Immature natural killer cell (primary cell): ENCODE results near the gene ELP5. TPM values are rescaled to one million over a fixed set of nuclear protein-coding genes. Genes with fewer than 3 reads are reported as not detected.

Source experiments
- DNase-seq, 3 donors: peaks; one replicate each; pipeline ENCODE4 v3.0.0; 2022; ENCODE audit warnings: mixed read lengths in 1 of 3
- H3K27ac Mint-ChIP-seq, 6 donors: one replicate each; pipeline ENCODE4 v1.8.0; 2020; ENCODE audit warnings: mixed read lengths in 6 of 6, mild to moderate bottlenecking in 5 of 6, inconsistent platforms in 4 of 6, moderate library complexity in 3 of 6
- H3K27me3 Mint-ChIP-seq, 3 donors: one replicate each; pipeline ENCODE4 v1.8.0; 2020 to 2021; ENCODE audit warnings: low read depth in 3 of 3, mild to moderate bottlenecking in 3 of 3, mixed read lengths in 3 of 3, moderate library complexity in 3 of 3, inconsistent platforms in 1 of 3
- H3K36me3 Mint-ChIP-seq, 3 donors: one replicate each; pipeline ENCODE4 v1.8.0; 2020; ENCODE audit warnings: mixed read lengths in 3 of 3, inconsistent platforms in 2 of 3, mild to moderate bottlenecking in 2 of 3
- H3K4me1 Mint-ChIP-seq, 2 donors: one replicate each; pipeline ENCODE4 v1.8.0; 2020; ENCODE audit warnings: inconsistent platforms in 2 of 2, mild to moderate bottlenecking in 2 of 2, mixed read lengths in 2 of 2, moderate library complexity in 1 of 2
- H3K4me3 Mint-ChIP-seq, 5 donors: one replicate each; pipeline ENCODE4 v1.8.0; 2020; ENCODE audit warnings: mild to moderate bottlenecking in 5 of 5, mixed read lengths in 5 of 5, inconsistent platforms in 3 of 5, moderate library complexity in 3 of 5
- H3K9me3 Mint-ChIP-seq, 6 donors: one replicate each; pipeline ENCODE4 v1.8.0; 2020; ENCODE audit warnings: mild to moderate bottlenecking in 6 of 6, mixed read lengths in 6 of 6, inconsistent platforms in 4 of 6, moderate library complexity in 3 of 6
- polyA plus RNA-seq, 3 donors: library from polyadenylated mRNA; unstranded; fragments of 300-500 nt; fragmentation: Illumina TruSeq; gene quantifications; one replicate each; pipeline ENCODE4 v1.2.3, GENCODE V29; 2021

Gene ELP5
- polyA plus RNA-seq, 3 donors from 2014 or later: 65.0 to 108 (median 89.0) TPM

DNA sequence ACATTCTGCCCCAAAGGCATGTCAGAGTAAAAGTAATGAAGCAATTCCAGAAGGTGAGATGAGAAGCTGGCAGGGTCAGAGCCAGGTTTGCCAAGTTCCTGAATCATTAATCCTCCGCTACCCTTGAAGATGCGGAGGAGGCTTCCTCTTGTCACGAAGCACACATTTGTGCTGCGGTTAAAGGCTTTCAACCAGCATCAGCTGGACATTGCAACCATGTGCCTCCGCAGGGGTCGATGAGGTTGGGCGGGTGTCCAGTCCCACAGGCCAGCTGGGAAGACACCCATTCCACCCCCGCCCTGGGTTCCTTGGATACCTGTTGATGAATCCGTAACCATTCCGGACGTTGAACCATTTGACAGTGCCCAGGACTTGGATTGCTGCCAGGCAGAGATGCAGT, 41.1 kb downstream of the ELP5 start:
- H3K27ac Mint-ChIP-seq: no peak overlapping the region
- H3K36me3 Mint-ChIP-seq: peaks cover 0 to 4% (median 0%) of the 10 kb centered on the region in 3 donors
- DNase-seq: no peak
- H3K4me3 Mint-ChIP-seq: peak overlapping the region; percentile 57 to 65 (median 63)
- no peaks in the 10 kb centered on the region for H3K9me3 Mint-ChIP-seq
- H3K4me1 Mint-ChIP-seq: peaks cover 21 to 26% of the 10 kb centered on the region in 2 donors
- H3K27me3 Mint-ChIP-seq: peaks cover 8 to 24% (median 15%) of the 10 kb centered on the region in 3 donors

DNA sequence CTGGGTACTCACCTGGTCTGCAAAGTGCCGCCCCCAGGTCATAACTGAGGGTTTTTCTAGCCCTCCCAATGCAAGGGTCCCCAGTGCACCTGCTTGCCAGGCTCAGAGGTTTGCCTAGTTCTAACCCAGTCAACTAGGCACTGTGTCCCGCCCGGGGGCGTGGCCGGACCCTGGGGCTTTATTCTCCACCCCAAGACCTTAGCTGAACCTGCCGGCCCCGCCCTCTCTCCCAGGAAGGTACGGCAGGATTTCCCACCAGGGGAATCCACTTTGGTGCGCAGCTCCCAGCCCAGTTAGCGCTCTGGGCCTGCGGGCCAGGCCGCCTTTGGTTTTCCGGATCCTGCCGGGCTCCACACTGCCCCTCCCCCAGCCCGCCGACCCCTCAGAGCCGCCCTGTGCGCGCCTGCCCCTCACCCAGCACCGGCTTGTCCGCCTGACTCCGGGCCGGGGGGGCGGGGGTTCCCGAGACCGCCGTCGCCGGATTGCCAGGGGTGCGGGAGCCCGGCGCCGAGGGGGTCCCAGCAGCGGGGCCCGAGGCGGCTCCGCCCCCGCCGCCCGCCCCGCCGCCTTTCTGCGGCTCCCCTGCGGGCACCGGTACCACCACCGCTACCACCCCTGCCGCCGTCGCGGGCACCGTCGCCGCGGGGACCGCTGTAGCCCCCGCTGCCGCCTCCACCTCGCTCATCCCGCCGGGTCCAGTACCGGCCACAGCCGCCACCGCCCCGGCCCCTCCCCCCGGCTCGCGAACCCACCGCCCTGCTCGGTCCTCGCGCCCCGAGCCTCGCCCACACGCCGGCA, 42.0 kb downstream of the ELP5 start:
- H3K4me3 Mint-ChIP-seq: peak overlapping the region; percentile 26 to 65 (median 57)
- H3K27me3 Mint-ChIP-seq: peaks cover 8 to 23% (median 15%) of the 10 kb centered on the region in 3 donors
- peaks cover 21 to 26% of the 10 kb centered on the region in 2 donors for H3K4me1 Mint-ChIP-seq
- H3K27ac Mint-ChIP-seq: no peak overlapping the region
- no peak for DNase-seq
- H3K36me3 Mint-ChIP-seq: peaks cover 0 to 4% (median 0%) of the 10 kb centered on the region in 3 donors
- no peaks in the 10 kb centered on the region for H3K9me3 Mint-ChIP-seq

DNA sequence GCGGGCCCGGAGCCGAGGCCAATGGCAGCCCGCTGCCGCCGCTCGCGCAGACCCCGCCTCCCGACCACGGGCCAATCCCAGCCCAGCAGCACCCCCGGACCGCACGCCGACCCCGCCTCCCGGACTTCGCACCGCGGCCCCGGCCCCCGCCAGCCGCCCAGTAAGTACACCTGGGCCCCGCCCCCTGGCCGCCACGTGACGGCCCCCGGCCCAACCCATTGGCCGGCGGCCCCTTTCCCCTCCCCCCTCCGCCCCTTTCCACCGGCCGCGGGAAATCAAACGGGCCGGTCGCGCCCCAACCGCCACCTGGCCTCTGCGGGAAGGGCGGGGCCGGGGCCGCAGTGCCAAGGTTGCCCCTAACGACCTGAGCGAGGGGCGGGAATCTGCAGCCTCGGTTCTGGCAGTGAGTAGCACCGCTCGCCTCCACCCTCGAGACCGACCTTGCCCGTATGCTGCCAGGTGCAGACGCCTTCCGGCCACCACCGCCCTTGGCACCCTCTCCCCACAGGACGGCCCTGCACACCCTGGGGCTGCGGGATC, 42.7 kb downstream of the ELP5 start, which contains the start of gene YBX2:
TSS of gene YBX2 (minus strand) at position 26 of the 540 bp plus-strand sequence. CDS start 139 bp downstream, outside the sequence.
- DNase-seq: peak; percentile 67 to 68 (median 68)
- peaks cover 0 to 4% (median 0%) of the 10 kb centered on the region in 3 donors for H3K36me3 Mint-ChIP-seq
- peak within 1 kb of the TSS in 1 of 6 donors; percentile 20 for H3K27ac Mint-ChIP-seq
- peaks cover 21 to 26% of the 10 kb centered on the region in 2 donors for H3K4me1 Mint-ChIP-seq
- H3K9me3 Mint-ChIP-seq: no peaks in the 10 kb centered on the region
- peak within 1 kb of the TSS; percentile 77 to 88 (median 81) for H3K4me3 Mint-ChIP-seq
- peaks cover 8 to 22% (median 15%) of the 10 kb centered on the region in 3 donors for H3K27me3 Mint-ChIP-seq

DNA sequence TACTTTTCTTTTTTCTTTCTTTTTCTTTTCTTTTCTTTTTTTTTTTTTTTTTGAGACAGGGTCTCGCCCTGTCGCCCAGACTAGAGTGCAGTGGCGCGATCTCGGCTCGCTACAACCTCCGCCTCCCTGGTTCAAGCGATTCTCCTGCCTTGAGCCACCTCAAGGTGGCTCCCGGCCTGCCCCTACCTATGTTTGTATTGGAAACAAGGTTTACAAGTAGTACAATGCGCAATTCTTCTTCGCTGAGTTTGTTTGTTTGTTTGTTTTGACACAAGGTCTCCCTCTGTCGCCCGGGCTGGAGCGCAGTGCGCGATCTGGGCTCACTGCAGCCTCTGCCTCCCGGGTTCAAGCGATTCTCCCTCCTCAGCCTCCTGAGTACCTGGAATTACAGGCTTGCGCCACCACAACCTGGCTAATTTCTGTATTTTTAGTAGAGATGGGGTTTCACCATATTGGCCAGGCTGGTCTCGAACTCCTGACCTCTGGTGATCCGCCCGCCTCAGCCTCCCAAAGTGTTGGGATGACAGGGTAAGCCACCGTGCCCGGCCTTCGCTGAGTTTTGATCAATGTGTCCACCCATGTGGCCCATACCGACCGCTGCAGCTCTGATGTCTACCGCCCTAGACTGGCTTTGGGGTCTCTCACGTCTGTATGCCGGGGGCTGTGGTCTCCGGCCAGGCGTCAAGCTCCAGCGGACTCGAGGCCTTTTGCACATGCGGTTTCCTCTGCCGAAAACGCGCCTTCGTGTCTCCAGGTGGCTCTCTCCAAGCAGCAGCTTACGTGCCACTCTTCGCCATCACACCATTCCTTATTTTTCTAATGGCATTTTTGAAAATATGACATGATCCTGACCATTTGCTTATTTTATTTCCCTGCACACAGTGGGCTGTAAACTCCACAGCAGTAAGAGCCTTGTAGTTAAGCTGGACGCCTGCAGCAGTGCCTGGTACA, 43.5 kb downstream of the ELP5 start:
- DNase-seq: no peak
- Mint-ChIP-seq H3K4me1 (peaks cover 21 to 26% of the 10 kb centered on the region in 2 donors), H3K27ac (peak overlapping the region in 1 of 6 donors; percentile 20), H3K27me3 (peaks cover 8 to 19% (median 15%) of the 10 kb centered on the region in 3 donors), H3K9me3 (no peaks in the 10 kb centered on the region), H3K36me3 (peaks cover 0 to 4% (median 0%) of the 10 kb centered on the region in 3 donors), H3K4me3 (peak overlapping the region; percentile 77 to 88 (median 81))

DNA sequence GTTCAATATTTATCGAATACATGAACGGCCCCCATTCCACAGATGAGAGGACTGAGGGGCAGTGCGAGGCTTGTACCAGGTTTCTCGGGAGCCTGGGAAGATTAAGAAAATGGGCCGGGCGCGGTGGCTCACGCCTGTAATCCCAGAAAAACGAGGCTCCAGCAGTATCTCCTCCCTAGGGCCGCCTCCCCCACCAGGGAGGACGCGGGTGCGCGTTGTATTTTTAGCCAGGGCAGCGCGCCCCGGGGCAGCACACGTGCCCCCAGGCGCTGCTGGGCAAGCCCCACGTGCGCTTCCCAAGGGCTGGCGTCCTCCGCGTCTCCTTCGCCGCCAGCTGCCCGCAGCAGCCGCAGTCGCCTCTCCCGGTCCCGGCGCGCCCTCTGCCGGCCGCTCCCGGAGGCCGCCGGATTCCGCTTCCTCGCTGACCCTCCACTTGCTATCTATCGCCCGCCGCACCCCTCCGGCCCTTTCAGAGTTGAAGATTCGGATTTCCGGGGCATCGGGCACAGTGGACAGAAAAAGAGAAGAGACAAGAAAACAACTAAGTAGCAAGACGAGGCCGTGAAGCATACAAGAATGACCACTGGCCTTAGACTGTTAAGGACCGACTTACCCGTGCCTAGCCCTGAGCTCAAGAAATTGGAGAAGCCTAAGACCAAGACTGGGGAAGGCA, 44.3 kb downstream of the ELP5 start:
- Mint-ChIP-seq H3K4me3 (peak overlapping the region; percentile 27 to 86 (median 59)), H3K27ac (peak overlapping the region in 1 of 6 donors; percentile 64), H3K9me3 (no peaks in the 10 kb centered on the region), H3K36me3 (peaks cover 0 to 4% (median 0%) of the 10 kb centered on the region in 3 donors), H3K4me1 (peaks cover 21 to 26% of the 10 kb centered on the region in 2 donors), H3K27me3 (peaks cover 8 to 19% (median 15%) of the 10 kb centered on the region in 3 donors)
- peak; percentile 65 to 71 (median 69) for DNase-seq

DNA sequence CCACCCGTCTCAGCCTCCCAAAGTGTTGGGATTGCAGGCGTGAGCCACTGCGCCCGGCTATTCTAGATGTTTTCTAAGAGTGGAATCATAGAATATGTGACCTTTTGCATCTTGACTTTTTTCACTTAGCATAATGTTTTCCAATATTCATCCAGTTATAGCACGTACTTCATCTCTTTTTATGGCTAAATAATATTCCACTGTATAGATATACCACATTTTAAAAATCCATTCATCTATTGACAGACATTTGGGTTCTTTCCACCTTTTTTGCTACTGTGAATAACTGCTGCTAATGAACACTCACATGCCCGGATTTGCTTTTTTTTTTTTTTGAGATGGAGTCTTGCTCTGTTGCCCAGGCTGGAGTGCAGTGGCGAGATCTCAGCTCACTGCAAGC, 52.2 kb downstream of the ELP5 start:
- H3K4me1 Mint-ChIP-seq: peaks cover 14% of the 10 kb centered on the region in 2 donors
- H3K27me3 Mint-ChIP-seq: peaks cover 14 to 25% (median 17%) of the 10 kb centered on the region in 3 donors
- DNase-seq: no peak
- peak overlapping the region in 1 of 6 donors; percentile 14 for H3K27ac Mint-ChIP-seq
- H3K9me3 Mint-ChIP-seq: peaks cover 0 to 2% (median 0%) of the 10 kb centered on the region in 6 donors
- peaks cover 0 to 6% (median 0%) of the 10 kb centered on the region in 3 donors for H3K36me3 Mint-ChIP-seq
- H3K4me3 Mint-ChIP-seq: peak overlapping the region in 1 of 5 donors; percentile 41

DNA sequence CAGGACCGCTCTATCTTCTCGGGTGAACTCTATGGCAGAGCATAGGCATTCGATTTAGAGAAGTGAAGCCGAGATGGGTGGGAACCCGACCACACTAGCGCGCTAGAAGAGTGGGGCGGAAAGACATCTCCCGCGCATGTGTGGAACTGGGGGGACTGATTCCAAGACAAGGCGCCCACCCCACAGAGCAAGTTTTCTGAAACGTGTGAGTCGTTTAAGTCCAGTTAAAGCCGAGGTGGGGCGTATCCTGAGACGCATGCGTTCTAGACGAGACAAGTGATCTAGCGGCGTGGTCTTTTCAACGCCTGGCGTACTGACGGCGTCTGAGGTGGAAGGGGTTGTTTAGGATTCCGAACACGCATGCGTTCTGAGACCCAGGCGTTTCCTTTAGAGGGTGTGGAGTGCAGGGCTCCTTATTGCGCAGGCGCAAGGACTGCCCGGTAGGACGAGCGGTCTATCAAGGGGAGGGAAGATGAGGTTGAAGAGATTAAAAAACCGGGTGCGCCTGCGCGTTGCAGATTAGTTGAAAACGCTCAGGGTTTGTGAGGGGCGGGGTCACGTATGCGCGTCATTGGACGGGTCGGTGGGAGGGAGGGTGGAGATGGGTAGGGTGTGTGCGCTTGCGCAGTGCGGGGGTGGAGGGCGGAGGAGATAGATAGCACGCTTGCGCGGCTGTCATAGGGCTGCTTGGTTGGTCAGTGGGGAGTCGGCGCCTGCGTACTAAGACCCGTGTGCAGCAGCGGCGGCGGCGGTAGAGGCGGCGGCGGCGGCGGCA, 55.1 kb downstream of the ELP5 start, which contains the start of gene EIF5A:
TSS of gene EIF5A (plus strand) at position 718 of the 775 bp plus-strand sequence. CDS start 2,008 bp downstream, outside the sequence.
- Mint-ChIP-seq H3K4me1 (peaks cover 35 to 41% of the 10 kb centered on the region in 2 donors), H3K36me3 (peaks cover 17 to 29% (median 18%) of the 10 kb centered on the region in 3 donors), H3K27me3 (peaks cover 18 to 30% (median 22%) of the 10 kb centered on the region in 3 donors), H3K4me3 (peak within 1 kb of the TSS; percentile 91 to 97 (median 93)), H3K9me3 (peaks cover 0 to 2% (median 0%) of the 10 kb centered on the region in 6 donors), H3K27ac (peak within 1 kb of the TSS; percentile 96 to 100 (median 99))
- DNase-seq: peak; percentile 100

DNA sequence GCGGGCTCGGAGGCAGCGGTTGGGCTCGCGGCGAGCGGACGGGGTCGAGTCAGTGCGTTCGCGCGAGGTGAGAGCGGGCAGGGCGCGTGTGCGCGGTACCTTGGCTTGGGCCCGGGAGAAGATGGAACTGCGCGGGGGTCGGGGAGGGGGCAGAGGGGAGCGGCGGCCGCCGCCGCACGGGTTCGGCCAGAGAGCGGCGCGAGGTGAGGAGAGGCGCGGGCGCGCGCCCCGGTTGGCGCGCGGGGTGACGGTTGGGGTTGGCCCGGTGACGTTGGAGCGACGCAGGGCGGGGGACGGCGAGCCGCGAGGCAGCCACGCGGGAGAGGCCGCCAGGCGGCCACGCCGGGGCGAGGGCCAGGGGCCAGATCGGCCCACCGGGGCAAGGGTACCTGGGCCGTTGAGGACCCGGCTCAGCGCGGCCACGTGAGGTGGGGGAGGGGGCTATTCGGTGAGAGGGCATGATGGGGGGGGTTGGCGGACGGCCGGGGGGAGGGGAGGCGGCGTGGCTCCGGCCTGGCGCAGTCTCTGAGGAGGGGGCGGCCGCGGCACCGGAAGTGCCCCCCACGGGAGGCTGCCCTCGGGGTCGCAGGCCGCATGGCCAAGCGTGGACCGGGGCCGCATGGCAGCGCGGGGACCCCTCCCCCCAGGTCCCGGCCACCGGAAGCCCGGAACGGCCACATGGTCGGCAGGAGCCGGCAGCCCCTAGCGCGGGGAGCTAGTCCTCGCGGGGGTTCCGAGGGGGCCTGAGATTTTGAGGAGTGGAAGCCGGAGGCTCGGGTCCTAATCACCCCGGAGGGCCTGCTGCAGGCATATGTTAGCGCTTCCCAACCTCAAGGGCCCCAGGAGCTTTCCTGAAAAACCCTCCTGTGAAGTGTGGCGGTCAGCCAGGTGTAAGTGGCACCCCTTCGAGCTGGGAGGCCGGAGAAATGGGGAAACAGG, 55.9 kb downstream of the ELP5 start:
- H3K27ac Mint-ChIP-seq: peak overlapping the region; percentile 96 to 100 (median 99)
- peak overlapping the region; percentile 91 to 97 (median 93) for H3K4me3 Mint-ChIP-seq
- DNase-seq: peak in 2 of 3 donors; percentile 23 to 35
- H3K27me3 Mint-ChIP-seq: peaks cover 22 to 31% (median 24%) of the 10 kb centered on the region in 3 donors
- H3K36me3 Mint-ChIP-seq: peaks cover 17 to 34% (median 18%) of the 10 kb centered on the region in 3 donors
- peaks cover 0 to 2% (median 0%) of the 10 kb centered on the region in 6 donors for H3K9me3 Mint-ChIP-seq
- peaks cover 42 to 49% of the 10 kb centered on the region in 2 donors for H3K4me1 Mint-ChIP-seq

DNA sequence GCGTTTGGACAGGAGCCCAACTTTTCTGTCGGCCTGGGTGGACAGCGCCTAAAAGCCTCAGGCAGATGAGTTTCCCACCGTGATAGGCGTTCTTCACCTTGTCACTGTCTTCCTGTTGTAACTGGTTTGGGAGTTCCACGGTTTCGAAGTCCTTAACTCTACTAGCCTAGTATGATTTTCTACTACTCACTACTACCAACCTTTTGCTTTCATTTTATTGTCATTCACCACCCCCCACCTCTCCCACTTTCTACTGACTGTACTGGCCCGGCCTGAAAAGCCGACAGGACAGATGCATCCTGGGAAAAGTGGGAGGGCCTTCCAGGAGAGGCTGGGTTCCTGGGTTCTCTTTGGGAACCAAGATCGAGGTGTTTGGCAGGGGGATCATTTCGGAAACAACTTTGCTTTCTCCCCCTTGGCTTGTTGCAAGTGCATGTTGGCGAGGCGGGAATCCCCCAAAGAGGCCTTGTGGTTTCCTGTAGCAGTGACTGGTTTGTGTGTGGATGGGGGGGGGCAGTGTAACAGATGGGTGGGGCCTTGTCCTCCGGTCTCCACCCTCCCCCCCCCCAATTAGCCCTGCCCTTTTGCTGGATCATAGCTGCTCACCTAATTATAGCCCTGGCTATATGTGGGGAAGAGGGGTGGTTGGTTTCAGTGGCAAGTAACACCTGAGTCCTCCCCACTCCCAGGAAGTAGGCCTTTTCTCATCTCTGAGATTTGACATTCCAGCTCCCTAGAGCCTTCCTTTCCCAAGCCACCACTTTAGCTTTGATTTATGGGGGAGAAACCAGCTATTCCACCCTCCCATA, 56.8 kb downstream of the ELP5 start:
- peaks cover 0 to 2% (median 0%) of the 10 kb centered on the region in 6 donors for H3K9me3 Mint-ChIP-seq
- H3K4me3 Mint-ChIP-seq: peak overlapping the region; percentile 87 to 97 (median 93)
- peak; percentile 88 to 91 (median 89) for DNase-seq
- H3K4me1 Mint-ChIP-seq: peaks cover 50 to 58% of the 10 kb centered on the region in 2 donors
- peaks cover 18 to 39% (median 19%) of the 10 kb centered on the region in 3 donors for H3K36me3 Mint-ChIP-seq
- H3K27ac Mint-ChIP-seq: peak overlapping the region; percentile 95 to 100 (median 98)
- peaks cover 25 to 35% (median 27%) of the 10 kb centered on the region in 3 donors for H3K27me3 Mint-ChIP-seq
